Sigmoid colon (tissue), 7 donors: ENCODE measurements around the gene HENMT1. TPM values are rescaled to one million over a fixed set of nuclear protein-coding genes. Genes with fewer than 3 reads are reported as not detected.

ENCODE experiments used
- DNase-seq: peaks from one replicate; pipeline ENCODE4 v3.0.0-alpha.2; 2019
- H3K27ac ChIP-seq, 4 donors: fragments of 200-600 bp; sonication (generic); one replicate each; pipeline ENCODE4 v1.5.1; 2016 to 2019; ENCODE audit warnings: mild to moderate bottlenecking in 1 of 4
- H3K27me3 ChIP-seq, 3 donors: fragments of 200-600 bp; sonication (generic); one replicate each; pipeline ENCODE4 v1.5.1; 2019; ENCODE audit warnings: mild to moderate bottlenecking in 1 of 3
- H3K36me3 ChIP-seq, 4 donors: fragments of 200-600 bp; sonication (generic); one replicate each; pipeline ENCODE4 v1.5.1; 2016 to 2019
- H3K4me1 ChIP-seq, 4 donors: fragments of 200-600 bp; sonication (generic); one replicate each; pipeline ENCODE4 v1.5.1; 2017 to 2019
- H3K4me3 ChIP-seq, 4 donors: fragments of 200-600 bp; sonication (generic); one replicate each; pipeline ENCODE4 v1.5.1; 2017 to 2019; ENCODE audit warnings: mild to moderate bottlenecking in 2 of 4, moderate library complexity in 1 of 4
- H3K9me3 ChIP-seq, 4 donors: fragments of 200-600 bp in 3 of 4; sonication (generic) in 3 of 4; one replicate each; pipeline versions ENCODE4 v1.5.1 to v1.6.1; 2013 to 2019
- CTCF ChIP-seq, 4 experiments: fragments of 450-650 bp in 3 of 4; fragments of 200-600 bp in 1 of 4; IDR thresholded peaks; one replicate each; pipeline ENCODE4 v1.5.1; 2016 to 2019; ENCODE audit warnings: antibody characterized with exemption in 4 of 4, mild to moderate bottlenecking in 3 of 4, moderate library complexity in 2 of 4
- EP300 ChIP-seq, 4 donors: sonication (generic); formaldehyde crosslinking; IDR thresholded peaks; one replicate each; pipeline ENCODE4 v1.6.1; 2017; ENCODE audit warnings: antibody characterized with exemption in 4 of 4
- POLR2A ChIP-seq, 2 donors: fragments of 450-650 bp; IDR thresholded peaks; one replicate each; pipeline ENCODE4 v1.6.1; 2016; ENCODE audit warnings: antibody characterized with exemption in 2 of 2, mild to moderate bottlenecking in 2 of 2, moderate library complexity in 2 of 2
- POLR2AphosphoS5 ChIP-seq, 4 donors: sonication (generic); formaldehyde crosslinking; IDR thresholded peaks; one replicate each; pipeline ENCODE4 v1.6.1; 2017; ENCODE audit warnings: antibody characterized with exemption in 4 of 4
- WGBS, 2 donors: extraction: QIAGEN DNeasy Blood & Tissue Kit; methylation state at CpG; one replicate each; pipeline ENCODE4 v1.1.7; 2013; 5-methylcytosine and 5-hydroxymethylcytosine counted together
- intact Hi-C: fragments of 100-400 bp; cut with DNase I; formaldehyde crosslinking; loops from one replicate; pipeline ENCODE4 v1.15.1; 2023
- polyA plus RNA-seq, 3 donors: library from polyadenylated mRNA; stranded (reverse); fragments of 200-250 nt; gene quantifications; one replicate each; pipeline ENCODE4 v1.2.3, GENCODE V29; 2013
- total RNA-seq, 4 donors: library from RNA; depleted of rRNA; stranded (reverse); fragments of >200 nt; gene quantifications; one replicate each; pipeline ENCODE4 v1.1.0, GENCODE V29; 2016
- donor health status: healthy with polysubstance abuse.
- donor health status: Bipolar disorder and iron deficiency.
- donor health status: healthy.

The HENMT1 gene
- total and polyA plus RNA-seq, 7 donors = 2.2 to 13.6 (median 3.9) TPM

GRCh38 chr1:108646648-108647269 is 14.1 kb downstream of the HENMT1 start:
- no peaks in the 10 kb centered on the region for H3K27me3 ChIP-seq
- no peaks in the 10 kb centered on the region for H3K9me3 ChIP-seq
- no peak overlapping the region for H3K4me3 ChIP-seq
- no peaks in the 10 kb centered on the region for H3K4me1 ChIP-seq
- intact Hi-C loops = no loop called here
- peak; percentile 79 for DNase-seq
- H3K36me3 ChIP-seq = no peaks in the 10 kb centered on the region
- peak in 1 of 4 donors; percentile 12 for TF ChIP-seq POLR2AphosphoS5 (IDR thresholded peaks at IDR 0.05)
- TF ChIP-seq EP300 (IDR thresholded peaks at IDR 0.05) = no peak
- no peak for TF ChIP-seq CTCF (IDR thresholded peaks at IDR 0.05)
- TF ChIP-seq POLR2A (IDR thresholded peaks at IDR 0.05) = peak in 1 of 2 donors; percentile 32
- H3K27ac ChIP-seq = peak overlapping the region; percentile 41 to 53 (median 45)
- WGBS, 2 donors = 25 to 46% methylated on average over 11 of the region's 11 CpGs

- intact Hi-C loops = no loop called here
- TF ChIP-seq POLR2A (IDR thresholded peaks at IDR 0.05) = no peak
- TF ChIP-seq CTCF (IDR thresholded peaks at IDR 0.05) = no peak
- TF ChIP-seq POLR2AphosphoS5 (IDR thresholded peaks at IDR 0.05) = no peak
- no peak for TF ChIP-seq EP300 (IDR thresholded peaks at IDR 0.05)
- peak overlapping the region; percentile 41 to 53 (median 45) for H3K27ac ChIP-seq
These were observed 14.6 kb downstream of the HENMT1 start for GRCh38 chr1:108646265-108646647.

GRCh38 chr1:108645564-108646184 is 15.2 kb downstream of the HENMT1 start:
- 78 to 83% methylated on average over 9 of the region's 9 CpGs for WGBS, 2 donors
- intact Hi-C loops = no loop called here
- no peak for TF ChIP-seq POLR2AphosphoS5 (IDR thresholded peaks at IDR 0.05)
- no peak for TF ChIP-seq CTCF (IDR thresholded peaks at IDR 0.05)
- TF ChIP-seq EP300 (IDR thresholded peaks at IDR 0.05) = no peak
- no peak for TF ChIP-seq POLR2A (IDR thresholded peaks at IDR 0.05)
- Histone ChIP-seq H3K4me3 (no peak overlapping the region), H3K4me1 (no peaks in the 10 kb centered on the region), H3K27me3 (no peaks in the 10 kb centered on the region), H3K36me3 (no peaks in the 10 kb centered on the region), H3K9me3 (no peaks in the 10 kb centered on the region), H3K27ac (peak overlapping the region in 3 of 4 donors; percentile 42 to 53 (median 48))
- no peak for DNase-seq

More at GRCh38 chr1:108646265-108646647, 14.6 kb downstream of the HENMT1 start:
- DNase-seq = no peak
- WGBS, 2 donors = 80 to 81% methylated on average over 4 of the region's 4 CpGs
- Histone ChIP-seq H3K4me3 (no peak overlapping the region), H3K4me1 (no peaks in the 10 kb centered on the region), H3K9me3 (no peaks in the 10 kb centered on the region), H3K27me3 (no peaks in the 10 kb centered on the region), H3K36me3 (no peaks in the 10 kb centered on the region)

GRCh38 chr1:108644984-108645383 is 15.9 kb downstream of the HENMT1 start:
- Histone ChIP-seq H3K4me3 (no peak overlapping the region), H3K4me1 (no peaks in the 10 kb centered on the region), H3K27ac (no peak overlapping the region), H3K9me3 (no peaks in the 10 kb centered on the region), H3K36me3 (no peaks in the 10 kb centered on the region), H3K27me3 (no peaks in the 10 kb centered on the region)
- WGBS, 2 donors = 11 to 22% methylated on average over 7 of the region's 7 CpGs
- no peak for DNase-seq
- intact Hi-C loops = no loop called here
- no peak for TF ChIP-seq POLR2A (IDR thresholded peaks at IDR 0.05)
- TF ChIP-seq CTCF (IDR thresholded peaks at IDR 0.05) = no peak
